DMS153 treated with DMSO at 0.1 percent for 48 hours (cell line): ENCODE measurements around the gene GRK5.
A peak's percentile ranks its signal among the peaks of the same experiment; 100 is the strongest.

Experiments used
- DNase-seq: peaks from one replicate; lab custom pipeline; 2025; ENCODE audit not compliant: unreplicated experiment; lab: John Stamatoyannopoulos, UW

Gene GRK5

DNA sequence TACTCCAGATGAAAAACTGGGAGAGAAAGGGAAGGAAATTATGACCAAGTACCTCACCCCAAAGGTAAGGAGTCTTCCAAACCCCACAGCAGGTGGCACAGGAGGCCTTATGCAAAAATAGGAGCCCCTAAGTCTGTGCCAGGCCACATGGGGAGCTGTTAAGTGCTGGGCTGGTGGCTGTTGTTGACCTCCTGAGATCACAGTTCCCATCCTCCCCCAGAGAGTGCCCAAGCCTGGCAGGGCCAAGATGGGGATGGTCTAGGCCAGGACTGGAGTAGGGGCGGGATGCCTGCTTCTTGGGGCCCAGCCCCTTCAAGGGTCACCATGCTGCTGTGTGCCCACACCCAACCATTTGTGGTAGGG lies 189.3 kb downstream of the GRK5 start:
- peak; percentile 4 for DNase-seq

DNA sequence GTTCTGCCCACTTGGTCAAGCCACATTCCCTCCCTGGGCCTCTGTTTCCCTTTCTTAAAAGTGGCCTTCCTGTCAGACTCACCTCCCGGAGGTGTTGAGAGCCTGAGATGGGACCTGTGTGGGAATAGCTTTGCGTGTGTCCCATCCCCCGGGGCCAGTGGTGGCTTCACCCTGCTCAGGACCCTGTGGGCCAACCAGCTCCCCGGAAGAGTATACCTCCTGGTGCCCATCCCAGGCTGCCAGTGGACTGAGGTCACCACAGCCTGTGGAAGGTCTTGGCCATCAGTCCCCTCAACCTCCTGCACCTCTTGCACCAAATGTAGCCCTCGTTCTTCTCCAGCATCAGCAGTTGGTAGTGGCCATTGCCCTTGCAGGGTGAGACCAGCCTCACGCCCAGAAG lies 190.0 kb downstream of the GRK5 start:
- DNase-seq: no peak

DNA sequence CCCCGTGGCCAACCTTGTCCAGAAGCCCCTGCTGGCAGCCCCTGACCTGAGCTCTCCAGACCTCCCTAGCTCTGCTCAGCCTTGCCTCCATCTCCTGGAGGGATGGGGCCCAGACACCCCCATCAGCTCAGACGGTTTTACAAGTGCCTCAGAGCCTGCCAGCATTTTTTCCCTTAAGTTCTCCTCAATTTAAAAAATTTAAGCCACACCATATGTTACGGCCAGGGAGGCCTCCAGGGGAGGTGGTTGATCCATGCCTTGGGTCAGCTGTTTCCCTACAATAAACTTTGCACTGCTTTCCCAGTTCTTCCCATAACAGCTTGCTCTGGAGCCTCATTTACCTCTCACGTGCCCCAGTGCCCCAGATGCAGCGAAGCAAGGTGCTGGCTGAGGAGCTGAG lies 191.6 kb downstream of the GRK5 start:
- DNase-seq: no peak

DNA sequence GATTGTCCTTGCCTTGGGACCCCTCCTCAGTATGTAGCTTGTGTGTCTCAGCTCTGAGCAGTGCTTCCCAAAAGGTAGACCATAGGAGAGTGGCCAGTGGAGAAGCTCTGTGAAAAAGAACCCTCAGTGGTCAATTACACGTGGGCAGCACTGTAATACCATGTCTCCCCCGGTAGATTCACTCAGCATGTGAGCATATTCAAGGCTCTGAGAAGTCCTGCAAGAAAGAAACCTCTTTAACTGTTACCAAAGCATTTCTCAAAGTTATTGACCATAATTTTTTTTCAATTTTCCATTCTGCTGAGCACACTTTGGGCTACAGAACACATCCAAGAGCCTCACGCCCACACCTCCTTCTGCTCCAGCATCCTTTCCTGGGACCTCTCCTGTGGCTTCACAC lies 192.1 kb downstream of the GRK5 start:
- no peak for DNase-seq

DNA sequence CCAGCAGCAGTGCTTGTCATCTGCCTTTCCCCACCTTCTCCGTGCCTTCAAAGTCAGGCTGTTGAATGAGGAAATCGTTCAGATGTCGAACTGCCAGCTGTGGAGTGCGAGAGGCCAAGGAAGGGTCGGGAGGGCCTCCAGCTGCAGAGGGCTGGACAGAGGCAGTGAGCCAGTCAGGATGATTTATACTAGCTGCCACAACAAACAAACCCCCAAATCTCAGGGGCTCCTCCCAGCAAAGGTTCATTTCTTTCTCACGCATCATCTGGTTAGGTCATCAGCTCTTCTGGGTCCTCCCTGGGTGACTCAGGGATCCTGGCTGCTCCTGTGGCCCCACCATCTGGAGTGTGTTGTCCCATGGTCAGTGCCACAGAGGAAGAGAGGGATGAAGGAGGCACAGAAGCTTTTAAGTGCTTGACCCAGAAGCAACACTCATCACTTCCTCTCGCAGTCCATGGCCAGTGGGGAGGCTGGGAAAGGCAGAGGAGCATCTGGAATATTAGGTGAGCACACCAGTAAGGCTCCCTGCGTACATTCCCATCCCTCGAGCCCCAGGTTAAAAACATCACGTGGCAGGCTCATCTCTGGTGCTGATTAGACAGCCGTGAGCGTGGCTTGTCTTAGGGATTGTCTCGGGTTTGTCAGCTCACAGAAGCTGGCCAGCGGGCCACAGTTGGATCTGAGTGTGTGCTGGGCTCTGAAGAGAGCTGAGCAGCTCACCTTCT lies 194.5 kb downstream of the GRK5 start:
- no peak for DNase-seq

DNA sequence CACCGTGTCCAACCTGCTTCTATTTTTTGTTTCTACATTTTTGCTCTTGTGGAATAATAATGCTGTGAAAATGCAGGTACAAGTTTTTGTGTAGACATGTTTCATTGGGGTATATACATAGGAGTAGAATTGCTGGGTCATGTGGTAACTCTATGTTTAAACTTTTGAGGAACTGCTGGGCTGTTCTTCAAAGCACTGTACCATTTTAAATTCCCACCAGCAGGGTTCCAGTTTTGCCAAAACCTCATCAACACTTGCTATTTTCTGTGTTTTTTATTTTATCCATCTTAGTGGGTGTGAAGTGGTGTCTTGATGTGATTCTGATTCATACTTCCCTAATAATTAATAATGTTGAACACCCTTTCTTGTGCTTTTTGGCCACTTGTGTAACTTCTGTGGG lies 196.6 kb downstream of the GRK5 start:
- no peak for DNase-seq

DNA sequence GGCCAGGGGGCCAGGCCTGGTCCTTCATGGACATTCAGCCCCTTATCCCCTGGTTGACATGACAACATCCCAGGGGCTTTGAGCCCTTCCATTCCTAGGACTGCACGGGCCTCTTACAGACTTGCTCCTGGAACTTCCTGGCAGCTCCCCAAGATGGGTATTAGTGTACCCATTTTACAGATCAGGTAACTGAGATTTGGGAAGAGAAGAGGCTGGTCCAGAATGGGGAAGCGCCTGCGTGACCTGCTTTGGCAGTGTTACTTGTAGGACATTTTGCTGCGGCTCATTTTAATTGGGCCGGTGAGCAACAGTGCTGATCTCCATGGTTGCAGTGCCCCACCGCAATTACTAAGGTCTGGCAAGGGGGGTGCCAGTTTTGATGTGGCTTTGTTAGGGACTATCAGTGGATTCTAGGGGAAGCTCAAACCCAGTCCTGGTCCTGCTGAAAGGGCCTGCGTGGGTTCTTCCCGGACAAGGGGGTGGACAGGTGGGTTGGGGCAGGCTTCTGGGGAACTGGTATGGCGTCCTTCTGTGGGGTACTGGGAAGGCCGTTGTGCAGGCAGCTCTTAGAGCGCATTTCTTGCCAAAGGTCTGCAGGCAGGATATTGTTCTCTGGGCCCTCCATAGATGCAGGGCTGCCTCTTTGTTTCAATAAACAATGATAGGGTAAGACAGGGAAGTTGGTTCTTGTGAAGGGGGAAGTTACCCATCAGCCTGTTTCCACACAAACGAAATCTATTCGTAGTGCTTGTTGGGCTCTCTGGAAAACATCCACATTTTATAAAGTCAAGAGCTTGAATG lies 197.5 kb downstream of the GRK5 start:
- DNase-seq: no peak

DNA sequence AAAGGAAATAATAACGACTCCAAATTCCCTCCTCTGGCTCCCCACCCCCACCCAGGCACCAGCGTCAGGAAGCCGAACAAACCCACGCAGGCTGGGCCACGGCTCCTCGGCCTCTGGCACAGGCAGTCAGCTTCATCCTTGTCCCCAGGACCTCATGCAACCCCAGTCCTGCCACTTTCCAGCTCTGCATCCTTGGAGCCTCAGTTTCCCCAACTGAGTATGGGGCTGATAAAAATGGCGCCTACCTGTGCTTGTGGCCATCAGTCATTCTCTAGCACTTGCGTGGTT lies 198.1 kb downstream of the GRK5 start:
- DNase-seq: no peak

DNA sequence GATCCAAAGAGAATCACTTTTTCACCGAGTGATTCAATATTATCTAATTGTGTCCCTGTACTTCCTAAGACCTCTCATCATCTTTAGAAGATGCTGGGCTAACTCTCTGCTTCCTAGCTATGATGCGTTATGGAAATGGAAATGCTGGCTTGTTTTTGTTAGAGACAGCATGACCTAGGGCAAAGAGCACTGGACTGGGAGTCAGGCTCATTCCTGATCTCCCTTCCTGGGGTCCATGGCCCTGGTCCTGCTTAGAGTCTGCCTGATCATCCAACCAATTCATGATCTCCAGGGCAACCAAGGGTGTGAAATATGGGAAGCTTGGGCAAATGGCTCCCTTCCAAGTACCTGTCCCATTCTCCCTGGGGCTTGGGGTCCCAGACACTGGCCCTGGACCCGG lies 198.8 kb downstream of the GRK5 start:
- no peak for DNase-seq

DNA sequence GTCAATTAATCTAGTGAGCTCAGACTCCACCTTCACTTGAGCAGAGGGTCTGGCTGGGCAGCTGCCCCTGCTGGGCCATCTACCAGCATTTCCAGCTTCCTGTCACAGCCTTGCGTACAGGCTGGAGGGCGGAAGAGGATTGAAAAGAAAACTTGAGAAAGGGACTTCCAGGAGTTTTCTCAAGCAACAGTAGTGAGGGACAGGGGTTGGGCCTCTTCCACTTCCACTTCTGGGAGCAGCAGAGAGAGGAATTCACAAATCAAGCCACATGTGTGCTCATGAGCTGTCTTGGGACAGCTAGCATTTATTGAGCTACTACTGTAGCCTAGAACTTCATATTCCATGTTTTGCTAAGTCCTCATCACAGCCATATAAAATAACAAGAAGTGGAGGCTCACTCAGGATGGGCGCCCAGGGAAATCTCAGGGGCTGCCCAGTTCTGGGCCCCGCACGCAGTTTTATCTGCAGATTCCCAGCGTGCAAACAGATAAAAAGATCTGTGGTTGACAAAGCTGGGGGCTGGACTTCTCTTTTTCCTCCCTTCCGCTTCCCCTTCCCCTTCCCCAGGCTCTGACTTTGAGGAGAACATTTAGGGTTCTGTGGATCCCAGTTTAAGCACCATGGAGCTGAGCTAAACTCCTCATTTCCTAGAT lies 199.4 kb downstream of the GRK5 start:
- DNase-seq: no peak

DNA sequence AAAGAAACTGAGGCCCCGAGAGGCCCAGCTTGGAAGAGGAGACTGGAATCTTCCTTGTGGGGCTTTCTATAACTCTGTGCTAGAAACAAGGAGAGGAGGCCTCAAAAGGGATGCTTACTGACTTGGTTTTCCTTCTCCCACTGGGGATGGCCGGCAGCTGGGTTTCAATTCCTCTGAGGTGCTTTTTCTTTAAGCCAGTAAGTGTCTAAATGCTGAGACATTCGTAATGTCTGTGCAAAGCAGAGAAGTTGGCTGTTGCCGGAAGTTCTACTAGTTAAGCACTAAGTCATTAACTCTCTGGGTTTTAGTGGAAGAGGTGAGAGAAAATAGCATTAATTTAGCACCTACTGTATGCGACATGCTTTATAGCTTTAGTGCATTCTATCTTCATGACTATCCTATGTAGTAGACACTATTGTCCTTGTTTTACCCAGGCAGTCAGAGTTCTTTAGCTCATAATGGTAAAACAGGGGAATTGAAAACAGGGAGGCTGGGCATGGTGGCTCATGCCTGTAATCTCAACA lies 199.9 kb downstream of the GRK5 start:
- DNase-seq: no peak

DNA sequence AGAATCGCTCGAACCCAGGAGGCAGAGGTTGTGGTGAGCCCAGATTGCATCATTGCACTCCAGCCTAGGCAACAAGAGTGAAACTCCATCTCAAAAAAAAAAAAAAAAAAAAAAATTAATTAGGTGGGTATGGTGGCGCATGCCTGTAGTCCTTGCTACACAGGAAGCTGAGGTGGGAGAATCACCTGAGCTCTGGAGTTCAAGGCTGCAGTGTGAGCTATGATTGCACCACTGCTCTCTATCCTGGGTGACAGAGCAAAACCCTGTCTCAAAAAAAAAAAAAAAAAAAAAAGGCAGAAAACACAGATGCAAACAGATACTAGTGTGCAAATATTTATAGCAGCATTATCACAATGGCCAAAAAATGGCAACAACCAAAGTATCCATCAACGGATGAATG lies 200.7 kb downstream of the GRK5 start:
- no peak for DNase-seq

DNA sequence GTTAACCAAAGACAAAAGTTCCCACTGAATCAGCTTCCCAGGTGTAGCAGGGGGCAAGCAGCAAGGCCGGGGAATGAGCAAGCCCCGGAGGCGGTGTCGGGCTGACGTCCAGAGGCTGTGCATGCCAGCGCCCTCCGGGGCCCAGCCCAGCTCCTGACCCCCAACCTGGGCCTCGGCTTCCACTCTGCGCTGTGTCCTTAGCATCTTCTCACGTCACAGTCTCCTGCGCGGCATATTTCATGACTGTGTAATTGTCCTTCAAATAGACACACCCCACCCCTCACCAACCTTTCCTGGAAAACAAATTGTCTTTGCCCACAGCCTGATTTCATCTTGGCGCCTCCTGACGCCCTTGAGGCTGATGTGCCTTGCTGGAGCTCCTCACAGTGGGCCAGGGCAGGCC lies 201.6 kb downstream of the GRK5 start:
- DNase-seq: no peak

DNA sequence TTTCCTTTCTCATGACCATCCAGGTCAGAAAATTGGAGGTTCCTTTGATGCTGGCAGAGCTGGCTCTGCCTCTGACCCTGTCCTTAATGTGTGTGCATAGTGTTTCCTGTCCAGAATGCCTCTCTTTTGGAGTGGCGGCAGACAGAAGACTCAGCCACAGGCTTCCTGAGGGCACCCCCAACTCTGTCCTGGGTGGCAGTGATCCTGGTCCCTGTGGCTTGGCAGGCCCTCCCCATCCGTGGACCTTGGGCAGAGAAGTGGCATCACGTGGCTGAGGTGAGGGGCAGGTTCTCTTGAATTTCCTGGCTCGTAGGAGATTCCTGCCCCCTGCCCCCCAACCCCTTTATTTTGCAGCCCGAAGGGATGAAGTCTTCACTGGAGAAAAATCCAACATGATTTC lies 202.0 kb downstream of the GRK5 start:
- DNase-seq: no peak

DNA sequence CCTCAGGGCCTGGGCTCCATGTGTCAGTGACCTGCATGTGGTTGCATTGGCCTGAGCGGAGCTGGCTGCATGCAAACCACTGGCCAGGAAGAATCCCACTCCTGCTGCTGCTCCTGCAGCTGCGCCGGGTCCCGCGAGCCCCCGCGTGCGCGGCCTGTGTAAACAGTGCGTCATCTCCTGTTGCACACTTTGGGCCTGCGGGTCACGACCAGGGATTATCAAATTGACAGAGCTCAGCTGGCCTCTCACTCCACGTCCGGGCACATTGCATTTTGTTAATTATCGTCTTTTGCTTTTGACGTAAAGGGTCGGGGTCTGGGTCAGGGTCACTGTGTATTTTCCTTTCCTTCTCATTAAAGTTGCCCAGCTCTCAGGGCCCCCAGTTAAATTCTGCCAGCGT lies 202.5 kb downstream of the GRK5 start:
- no peak for DNase-seq

DNA sequence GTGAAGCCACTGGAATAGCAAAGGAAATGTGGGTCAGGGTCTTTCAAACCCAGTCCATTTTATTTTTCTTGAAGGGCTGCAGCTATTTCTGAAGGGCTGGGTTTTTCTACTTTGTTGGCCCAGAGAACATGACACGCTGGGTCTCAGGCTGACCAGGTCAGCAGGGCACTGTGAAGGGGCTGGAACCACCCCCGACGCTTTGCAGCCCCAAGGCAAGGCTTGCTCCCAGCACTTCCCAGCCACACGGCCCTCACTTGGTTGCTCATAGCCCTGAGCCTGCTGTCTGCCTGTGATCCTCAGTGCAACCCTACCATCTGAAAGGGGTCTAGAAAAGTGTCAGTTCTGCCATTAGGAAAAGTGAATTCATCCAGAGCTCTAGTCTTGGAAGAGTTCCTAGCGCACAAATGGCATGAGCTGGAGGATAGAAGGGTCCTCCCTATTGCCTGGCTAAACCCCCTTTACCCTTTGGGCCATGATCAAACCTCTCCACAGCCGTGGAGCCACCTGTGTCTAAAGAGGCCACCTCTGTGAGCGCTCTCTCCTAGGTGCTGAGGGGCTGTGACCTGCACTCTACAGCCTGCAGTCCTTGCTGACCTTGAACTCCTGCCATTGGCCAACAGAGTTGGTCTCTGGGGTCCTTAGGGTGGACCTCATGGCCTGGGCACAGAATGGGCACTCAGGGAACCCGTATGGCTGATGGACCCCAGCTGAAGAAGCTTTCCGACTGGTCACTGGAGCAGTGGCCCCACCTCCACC lies 203.2 kb downstream of the GRK5 start:
- DNase-seq: no peak

DNA sequence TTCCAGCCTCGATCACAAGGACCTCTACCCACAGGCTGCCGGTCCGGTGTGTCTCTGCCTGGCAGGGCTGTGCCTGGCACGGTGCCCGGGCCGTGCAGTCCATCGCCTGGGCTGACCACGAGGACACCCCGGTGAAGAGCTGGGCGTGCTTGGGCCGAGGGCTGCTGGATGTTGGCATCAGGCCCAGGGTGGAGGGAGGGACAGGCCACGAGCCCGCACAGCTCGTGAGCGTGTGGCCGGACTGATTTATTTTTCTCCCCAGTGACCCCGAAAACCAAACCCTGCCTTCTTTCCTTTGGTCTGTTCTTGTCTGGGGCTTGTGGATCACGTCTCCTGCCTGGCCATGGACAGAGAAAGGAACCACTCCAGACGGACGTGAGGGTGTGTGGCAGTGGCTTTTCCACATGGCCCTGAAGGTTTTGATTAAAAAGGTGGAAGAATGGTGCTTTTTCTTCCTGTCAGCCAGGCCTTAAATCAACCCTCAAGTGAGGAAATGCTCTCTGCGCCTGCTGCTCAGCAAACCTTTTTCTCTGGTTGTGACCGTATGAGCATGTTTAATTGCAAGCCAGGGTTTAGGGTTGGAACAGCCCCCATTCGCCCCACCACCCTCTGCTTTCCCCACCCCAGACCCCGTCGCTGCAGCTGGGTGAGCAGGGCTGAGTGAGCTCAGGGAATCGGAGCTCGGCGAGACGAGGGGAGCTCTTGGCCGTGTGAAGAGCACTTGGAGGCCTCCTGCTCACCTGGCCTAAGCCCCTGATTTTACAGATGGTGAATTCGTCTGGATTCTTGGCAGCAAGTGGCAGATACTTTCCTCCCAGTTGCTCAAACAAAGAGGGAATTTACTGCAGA lies 205.1 kb downstream of the GRK5 start:
- DNase-seq: peak; percentile 11

DNA sequence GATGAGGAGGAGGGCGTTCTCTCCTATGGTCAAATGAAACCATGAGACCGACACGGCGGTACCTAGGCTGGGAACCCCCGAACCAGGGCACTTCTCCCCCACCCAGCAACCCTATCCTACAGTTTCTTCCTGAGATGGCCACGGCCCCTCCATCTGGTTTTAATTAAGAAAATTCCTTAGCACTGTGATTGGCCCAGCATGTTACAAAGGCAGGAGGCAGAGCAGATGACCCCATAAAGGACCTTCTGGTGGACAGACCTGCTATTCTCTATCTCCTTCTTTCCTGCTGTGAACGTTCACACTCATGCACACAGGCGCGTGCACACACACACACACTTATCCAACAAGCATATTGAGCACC lies 205.7 kb downstream of the GRK5 start:
- DNase-seq: no peak

DNA sequence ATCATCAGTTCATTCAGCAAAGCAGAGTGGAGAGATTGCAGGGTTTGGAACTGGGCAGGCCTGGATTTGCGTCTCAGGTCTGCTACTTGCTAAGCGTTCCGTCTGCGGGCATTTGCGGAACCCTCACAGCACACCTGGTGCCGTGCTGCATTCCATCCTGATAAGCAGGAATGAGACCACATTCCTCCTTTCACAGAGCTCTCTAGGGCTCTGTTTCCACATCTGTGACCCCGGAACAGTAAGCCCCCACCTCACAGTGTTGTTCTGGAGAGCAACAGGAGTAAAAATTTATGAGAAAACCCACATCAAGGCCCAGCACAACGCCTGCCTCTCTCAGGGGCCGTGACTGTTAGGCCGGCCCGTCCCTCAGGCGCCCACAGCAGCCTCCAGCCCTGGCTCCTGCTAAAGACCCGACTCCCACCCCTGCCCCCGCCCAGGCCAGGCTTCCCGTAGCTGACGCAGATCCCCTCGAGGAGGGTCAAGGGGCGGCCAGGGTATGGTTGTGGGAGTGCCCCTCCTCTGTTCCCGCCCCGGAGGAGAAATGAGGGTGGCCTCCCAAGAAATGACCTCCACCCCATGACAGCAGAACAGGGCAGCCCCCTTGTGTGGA lies 206.2 kb downstream of the GRK5 start:
- DNase-seq: no peak

DNA sequence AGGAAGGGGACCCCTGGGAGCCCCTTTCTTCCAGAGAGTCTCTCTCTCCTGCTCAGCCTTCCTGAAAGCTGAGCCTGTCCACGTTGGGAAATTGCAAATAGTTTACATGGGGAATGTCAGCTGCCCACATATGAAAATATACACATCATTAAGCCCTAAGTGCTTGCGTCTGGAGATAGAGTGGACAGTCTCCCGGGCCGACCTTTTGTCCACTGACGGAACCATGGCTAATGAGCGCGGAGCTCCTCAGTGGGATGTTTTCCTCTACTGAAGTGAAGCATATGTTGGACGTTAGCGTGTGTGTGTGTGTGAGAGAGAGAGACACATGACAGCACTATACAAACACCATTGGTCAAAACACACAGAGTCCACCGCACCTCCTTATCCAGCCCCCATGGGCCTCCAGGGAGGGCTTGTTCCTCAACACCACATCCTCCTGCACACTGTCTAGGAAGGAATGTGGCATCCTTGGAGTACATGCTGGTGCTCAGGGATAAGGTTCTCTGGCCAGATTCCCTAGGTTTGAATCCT lies 206.8 kb downstream of the GRK5 start:
- DNase-seq: no peak
